Mucosa of descending colon (tissue), 3 donors: Measurements from ENCODE around the gene SCRN2. TPM values are rescaled to one million over a fixed set of nuclear protein-coding genes. Genes with fewer than 3 reads are reported as not detected.

Experiments used
- ATAC-seq: fragments of 200-7000 bp; cut with Tn5 transposase; one replicate; pipeline ENCODE4 v1.9.1; 2020; ENCODE audit warnings: mild to moderate bottlenecking, moderate library complexity
- DNase-seq, 3 donors: peaks; one replicate each; pipeline ENCODE4 v3.0.0-alpha.2; 2020
- H3K36me3 ChIP-seq: fragments of 200-600 bp; one replicate; pipeline ENCODE4 v1.8.0; 2021; ENCODE audit warnings: low read depth, mild to moderate bottlenecking
- H3K4me1 ChIP-seq: fragments of 200-600 bp; one replicate; pipeline ENCODE4 v1.8.0; 2021; ENCODE audit warnings: low read depth, mild to moderate bottlenecking
- H3K4me3 ChIP-seq: fragments of 200-600 bp; one replicate; pipeline ENCODE4 v1.8.0; 2021; ENCODE audit warnings: mild to moderate bottlenecking
- H3K9me3 ChIP-seq: fragments of 200-600 bp; one replicate; pipeline ENCODE4 v1.8.0; 2021; ENCODE audit warnings: mild to moderate bottlenecking
- CTCF ChIP-seq: fragments of 200-600 bp; IDR thresholded peaks from one replicate; pipeline ENCODE4 v1.8.0; 2022; ENCODE audit warnings: antibody characterized with exemption, mild to moderate bottlenecking
- intact Hi-C, 2 donors: fragments of 100-400 bp; cut with DNase I in 1 of 2; cut with micrococcal nuclease in 1 of 2; formaldehyde crosslinking; loops; one replicate each; pipeline versions ENCODE4 v1.11.0 to v1.11.1; 2022; cut with DNase I, micrococcal nuclease
- total RNA-seq, 3 donors: library from RNA; stranded (reverse); fragmentation: NEBNext Ultra II Directional in 2 of 3; extraction: Animal tissue kit (Norgen Biotek cat#: 25700) in 2 of 3; gene quantifications; one replicate each; pipeline versions ENCODE4 v1.2.1 to v1.2.4, GENCODE V29; 2021 to 2023
- donor health status: DM: no; HTN: no; CAD: no; lungs with moderate emphysema.
- donor health status: DM: no; HTN: no; CAD: no.
- donor health status: DM: no; HTN: yes; CAD: no.

The SCRN2 gene
- total RNA-seq, 3 donors from 2014 or later, result 38.4 to 45.1 (median 38.5) TPM

DNA sequence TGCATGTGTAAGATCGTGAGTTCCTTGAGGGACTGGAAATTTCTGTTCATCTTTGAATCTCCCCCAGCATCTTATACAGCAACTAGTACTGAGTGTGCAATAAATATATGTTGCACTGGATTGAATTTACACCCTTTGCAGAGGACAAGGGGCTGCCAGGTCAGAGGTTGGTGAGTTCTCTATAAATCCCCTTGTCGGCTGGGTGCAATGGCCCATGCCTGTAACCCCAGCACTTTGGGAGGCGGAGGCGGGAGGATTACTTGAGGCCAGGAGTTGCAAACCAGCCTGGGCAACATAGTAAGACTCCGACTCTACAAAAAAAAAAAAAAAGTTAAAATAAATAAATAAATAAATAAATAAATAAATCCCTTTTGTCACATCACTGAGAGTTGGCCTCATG lies 19.3 kb upstream of the SCRN2 start:
- H3K36me3 ChIP-seq, result no peaks in the 10 kb centered on the region
- H3K4me1 ChIP-seq, result no peaks in the 10 kb centered on the region
- TF ChIP-seq CTCF, result no peak
- DNase-seq (no peak), ATAC-seq (no peak)
- no peaks in the 10 kb centered on the region for H3K9me3 ChIP-seq
- intact Hi-C loops, result no loop called here
- H3K4me3 ChIP-seq, result no peak overlapping the region

GRCh38 chr17:47857551-47858455 lies 16.7 kb upstream of the SCRN2 start:
- H3K4me3 ChIP-seq, result no peak overlapping the region
- H3K9me3 ChIP-seq, result no peaks in the 10 kb centered on the region
- ATAC-seq, result no peak
- intact Hi-C loops, result no loop called here
- no peak for DNase-seq
- no peaks in the 10 kb centered on the region for H3K4me1 ChIP-seq
- no peak for TF ChIP-seq CTCF
- no peaks in the 10 kb centered on the region for H3K36me3 ChIP-seq

DNA sequence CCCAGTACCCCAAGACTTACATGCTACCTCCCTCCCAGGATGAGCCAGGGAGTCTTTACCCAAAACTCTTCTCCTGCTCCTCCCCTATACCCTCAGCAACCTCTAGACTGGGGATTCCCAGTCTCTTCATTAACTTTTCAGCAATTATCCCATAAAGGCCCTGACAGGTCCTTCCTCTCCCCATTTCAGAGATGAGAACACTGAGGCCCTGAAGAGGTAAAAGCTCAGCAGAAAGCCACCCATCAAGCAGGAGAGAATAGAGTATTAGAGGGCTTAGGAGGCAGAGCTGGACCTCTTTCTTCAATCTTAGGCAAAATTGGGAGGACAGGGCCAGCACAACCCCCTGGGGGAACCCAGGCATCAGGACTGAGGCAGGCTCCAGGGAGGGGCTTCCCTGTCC lies 15.8 kb upstream of the SCRN2 start:
- Histone ChIP-seq H3K9me3 (no peaks in the 10 kb centered on the region), H3K36me3 (no peaks in the 10 kb centered on the region), H3K4me1 (no peaks in the 10 kb centered on the region), H3K4me3 (no peak overlapping the region)
- no peak for TF ChIP-seq CTCF
- ATAC-seq (no peak), DNase-seq (no peak)
- intact Hi-C loops, result no loop called here

DNA sequence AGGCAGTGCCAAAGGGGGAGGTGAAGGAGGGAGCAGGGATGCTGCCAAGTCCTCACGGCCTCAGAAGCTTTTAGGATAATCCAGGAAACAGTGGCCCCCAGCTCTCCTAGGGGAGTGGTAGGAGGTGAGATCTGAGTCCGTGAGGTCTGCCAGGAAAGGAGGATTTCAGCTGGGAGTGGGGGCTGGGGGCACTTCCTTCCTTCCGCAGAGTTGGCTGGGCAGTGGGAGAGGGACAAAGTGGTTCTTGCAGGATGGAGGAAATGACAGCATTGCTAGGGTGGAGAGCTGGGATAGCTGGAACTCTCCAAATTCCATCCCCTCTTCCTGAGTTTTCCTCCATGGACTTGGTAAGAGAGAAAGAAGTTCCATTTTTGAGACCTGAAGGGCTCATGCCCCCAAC lies 14.7 kb upstream of the SCRN2 start:
- DNase-seq, result no peak
- no peak for ATAC-seq

DNA sequence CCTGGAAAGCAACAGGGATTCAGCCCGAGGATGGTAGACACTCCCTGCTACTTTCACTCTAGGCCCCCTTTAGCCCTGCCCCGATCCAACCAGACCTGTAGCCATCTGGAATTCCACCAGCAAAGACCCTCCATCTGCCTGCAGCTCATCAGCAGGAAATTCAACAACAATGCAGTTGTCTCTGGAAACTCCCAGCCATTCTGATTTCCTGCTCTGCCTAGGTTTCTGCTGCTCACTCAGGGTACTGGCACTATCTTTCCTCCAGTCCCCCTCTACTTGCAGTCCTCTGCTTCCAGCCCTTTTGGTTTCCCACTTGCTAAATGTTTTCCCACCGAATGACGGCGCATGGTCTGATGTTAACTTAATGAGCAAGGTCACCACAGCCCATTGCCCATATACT lies 12.5 kb upstream of the SCRN2 start:
- intact Hi-C loops, result no loop called here
- Histone ChIP-seq H3K9me3 (no peaks in the 10 kb centered on the region), H3K4me1 (peaks cover 8% of the 10 kb centered on the region), H3K36me3 (no peaks in the 10 kb centered on the region), H3K4me3 (no peak overlapping the region)
- TF ChIP-seq CTCF, result no peak
- ATAC-seq, result no peak
- no peak for DNase-seq

More for the DNA sequence above, 14.7 kb upstream of the SCRN2 start:
- H3K4me1 ChIP-seq, result peaks cover 3% of the 10 kb centered on the region
- intact Hi-C loops, result no loop called here
- TF ChIP-seq CTCF, result no peak
- H3K36me3 ChIP-seq, result no peaks in the 10 kb centered on the region
- no peak overlapping the region for H3K4me3 ChIP-seq
- no peaks in the 10 kb centered on the region for H3K9me3 ChIP-seq
